Frontal cortex (tissue), 4 donors: Measurements from ENCODE around the gene KRT2. TPM values are rescaled to one million over a fixed set of nuclear protein-coding genes. Genes with fewer than 3 reads are reported as not detected.

Experiments used
- DNase-seq, 2 donors: peaks; one replicate each; pipeline ENCODE4 v3.0.0; 2012; ENCODE audit warnings: low spot score in 2 of 2
- FAIRE-seq: peaks from 2 replicates; lab custom pipeline; 2012; peaks lifted over from hg19 to GRCh38; lab: Jason Lieb, UNC
- total RNA-seq: library from RNA; depleted of rRNA; stranded (reverse); fragments of >200 nt; gene quantifications from one replicate; pipeline ENCODE4 v1.2.3, GENCODE V29; 2014
- donor health status: control.
- donor health status: control.
- donor health status: control.

Gene KRT2
- total RNA-seq, 1 donor from 2014 or later: not detected

GRCh38 chr12:52627395-52628110 lies 24.5 kb downstream of the KRT2 start:
- no peak for DNase-seq
- no peak for FAIRE-seq

GRCh38 chr12:52622349-52622748 lies 29.7 kb downstream of the KRT2 start:
- FAIRE-seq (no peak), DNase-seq (no peak)

GRCh38 chr12:52618866-52619265 lies 33.1 kb downstream of the KRT2 start:
- DNase-seq: no peak
- no peak for FAIRE-seq

GRCh38 chr12:52618216-52618615 lies 33.8 kb downstream of the KRT2 start, which contains the start of gene KRT73:
Gene KRT73 (minus strand): TSS chr12:52618559. CDS start chr12:52618524, 35 bp downstream.
- FAIRE-seq (no peak), DNase-seq (no peak)

- DNase-seq: no peak
Observed at GRCh38 chr12:52617403-52617785, 34.6 kb downstream of the KRT2 start.

GRCh38 chr12:52616680-52617402 lies 35.2 kb downstream of the KRT2 start:
- DNase-seq: no peak
- FAIRE-seq: no peak

More at GRCh38 chr12:52617403-52617785, 34.6 kb downstream of the KRT2 start:
- no peak for FAIRE-seq

- FAIRE-seq: no peak
- no peak for DNase-seq
Observed at GRCh38 chr12:52615912-52616311, 36.1 kb downstream of the KRT2 start.

- DNase-seq: no peak
Observed at GRCh38 chr12:52615208-52615868, 36.7 kb downstream of the KRT2 start.

GRCh38 chr12:52614381-52615207 lies 37.4 kb downstream of the KRT2 start:
- DNase-seq (no peak), FAIRE-seq (no peak)

More at GRCh38 chr12:52615208-52615868, 36.7 kb downstream of the KRT2 start:
- FAIRE-seq: no peak

GRCh38 chr12:52613384-52614030 lies 38.5 kb downstream of the KRT2 start:
- FAIRE-seq: no peak
- DNase-seq: no peak

GRCh38 chr12:52612431-52613383 lies 39.3 kb downstream of the KRT2 start:
- FAIRE-seq: no peak
- no peak for DNase-seq

- DNase-seq (no peak), FAIRE-seq (no peak)
Observed at GRCh38 chr12:52611080-52611468, 40.9 kb downstream of the KRT2 start.

GRCh38 chr12:52608826-52609630 lies 43.0 kb downstream of the KRT2 start:
- DNase-seq (no peak), FAIRE-seq (no peak)

GRCh38 chr12:52608161-52608560 lies 43.9 kb downstream of the KRT2 start:
- DNase-seq (no peak), FAIRE-seq (no peak)

GRCh38 chr12:52607314-52607713 lies 44.7 kb downstream of the KRT2 start:
- DNase-seq (no peak), FAIRE-seq (no peak)

- FAIRE-seq (no peak), DNase-seq (no peak)
Observed at GRCh38 chr12:52606581-52607218, 45.3 kb downstream of the KRT2 start.

- DNase-seq: no peak
Observed at GRCh38 chr12:52606096-52606495, 45.9 kb downstream of the KRT2 start.

More at GRCh38 chr12:52606096-52606495, 45.9 kb downstream of the KRT2 start:
- no peak for FAIRE-seq
